ENCODE data around the gene POMT1. TPM values are rescaled to one million over a fixed set of nuclear protein-coding genes. Genes with fewer than 3 reads are reported as not detected.
A peak's percentile ranks its signal among the peaks of the same experiment; 100 is the strongest.
"Not testable (repeated sequence)": the region's sequence is repeated elsewhere in the genome, so short reads cannot be mapped to it uniquely, and the experiment has no call there.

The POMT1 gene
- total RNA-seq, 1 donor from 2014 or later: 14.4 TPM

- ATAC-seq: peak; percentile 53
- DNase-seq (ENCODE audit: low spot score): no peak
Measured at GRCh38 chr9:131545786-131546335, 43.1 kb downstream of the POMT1 start.

- no peak for DNase-seq (ENCODE audit: low spot score)
- ATAC-seq: peak; percentile 31
Measured at GRCh38 chr9:131546336-131547084, 43.8 kb downstream of the POMT1 start.

- DNase-seq (ENCODE audit: low spot score); ATAC-seq: not testable (repeated sequence)
Measured at GRCh38 chr9:131549186-131549585, 46.5 kb downstream of the POMT1 start.

GRCh38 chr9:131550465-131550864, 47.7 kb downstream of the POMT1 start:
- ATAC-seq; DNase-seq (ENCODE audit: low spot score): not testable (repeated sequence)

- no peak for ATAC-seq
- no peak for DNase-seq (ENCODE audit: low spot score)
Measured at GRCh38 chr9:131552030-131552429, 49.3 kb downstream of the POMT1 start.

- ATAC-seq (no peak), DNase-seq (ENCODE audit: low spot score) (no peak)
Measured at GRCh38 chr9:131554087-131554842, 51.5 kb downstream of the POMT1 start.

GRCh38 chr9:131554843-131555351, 52.2 kb downstream of the POMT1 start:
- no peak for DNase-seq (ENCODE audit: low spot score)
- ATAC-seq: no peak

GRCh38 chr9:131555841-131556673, 53.3 kb downstream of the POMT1 start:
- DNase-seq (ENCODE audit: low spot score): no peak
- ATAC-seq: no peak

- DNase-seq (ENCODE audit: low spot score): no peak
- ATAC-seq: peak; percentile 17
Measured at GRCh38 chr9:131557855-131558548, 55.3 kb downstream of the POMT1 start.

GRCh38 chr9:131559421-131560000, 56.8 kb downstream of the POMT1 start:
- ATAC-seq (peak; percentile 57), DNase-seq (ENCODE audit: low spot score) (no peak)

- DNase-seq (ENCODE audit: low spot score) (no peak), ATAC-seq (no peak)
Measured at GRCh38 chr9:131562032-131562959, 59.6 kb downstream of the POMT1 start.

- ATAC-seq (no peak), DNase-seq (ENCODE audit: low spot score) (no peak)
Measured at GRCh38 chr9:131565369-131565768, 62.7 kb downstream of the POMT1 start.

- DNase-seq (ENCODE audit: low spot score): no peak
- no peak for ATAC-seq
Measured at GRCh38 chr9:131566158-131566557, 63.4 kb downstream of the POMT1 start.

- ATAC-seq (peak; percentile 30), DNase-seq (ENCODE audit: low spot score) (no peak)
Measured at GRCh38 chr9:131567910-131568309, 65.2 kb downstream of the POMT1 start.

Other genes starting within 250 kb of the POMT1 start
- gene FAM78A, start 226.4 kb upstream of the POMT1 start, total RNA-seq: 1.2 TPM
- gene PLPP7, start 213.2 kb upstream of the POMT1 start, total RNA-seq: 0.30 TPM
- gene PRRC2B, start 108.8 kb upstream of the POMT1 start, total RNA-seq: 80.7 TPM
- gene UCK1, start 28.3 kb downstream of the POMT1 start, total RNA-seq: 40.2 TPM
- 8.5 TPM for gene PRRT1B, start 42.6 kb downstream of the POMT1 start, total RNA-seq
- gene RAPGEF1, start 237.2 kb downstream of the POMT1 start, total RNA-seq: 36.9 TPM